Activated CD4-positive, alpha-beta T cell treated with anti-CD3 and anti-CD28 coated beads, Interleukin-2, amount 50 U/mL, for 16 hours (primary cell): ENCODE results near the gene ANXA3.
A peak's percentile ranks its signal among the peaks of the same experiment; 100 is the strongest.
"Not testable (repeated sequence)": the region's sequence is repeated elsewhere in the genome, so short reads cannot be mapped to it uniquely, and the experiment has no call there.

Source experiments
- DNase-seq: peaks from one replicate; pipeline ENCODE4 v3.0.0-alpha.2; 2020

ANXA3 gene

DNA sequence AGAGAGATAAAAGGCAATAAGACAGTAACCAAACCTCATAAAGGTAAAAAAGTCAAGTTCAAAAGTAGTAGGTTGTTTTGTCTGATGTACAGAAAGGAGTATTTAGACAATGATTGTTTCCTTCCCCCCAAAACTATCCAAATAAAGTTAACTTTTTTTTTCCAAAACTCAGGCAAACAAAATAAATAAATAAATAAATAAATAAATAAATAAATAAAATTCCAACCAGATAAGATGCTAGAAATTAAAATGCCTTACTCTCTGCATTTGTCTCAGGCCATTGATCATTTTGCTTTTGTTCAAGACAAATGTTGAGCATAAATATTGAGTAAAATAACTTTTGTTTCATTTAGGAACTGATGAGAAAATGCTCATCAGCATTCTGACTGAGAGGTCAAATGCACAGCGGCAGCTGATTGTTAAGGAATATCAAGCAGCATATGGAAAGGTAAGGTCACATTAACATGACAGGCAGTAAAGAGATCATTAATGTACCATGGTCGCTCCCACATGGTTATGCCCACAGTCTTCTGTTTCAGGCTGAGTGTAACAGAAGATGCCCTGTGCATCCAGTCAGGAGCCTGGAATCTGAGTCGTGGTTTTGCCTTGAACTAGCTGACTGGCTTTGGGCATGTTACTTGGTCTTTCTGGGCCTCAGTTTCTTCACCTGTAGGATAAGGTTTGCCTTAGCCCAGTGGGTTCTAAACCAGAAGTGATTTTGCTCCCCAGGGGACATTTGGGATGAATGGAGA is 27.3 kb downstream of the ANXA3 start:
- no peak for DNase-seq

DNA sequence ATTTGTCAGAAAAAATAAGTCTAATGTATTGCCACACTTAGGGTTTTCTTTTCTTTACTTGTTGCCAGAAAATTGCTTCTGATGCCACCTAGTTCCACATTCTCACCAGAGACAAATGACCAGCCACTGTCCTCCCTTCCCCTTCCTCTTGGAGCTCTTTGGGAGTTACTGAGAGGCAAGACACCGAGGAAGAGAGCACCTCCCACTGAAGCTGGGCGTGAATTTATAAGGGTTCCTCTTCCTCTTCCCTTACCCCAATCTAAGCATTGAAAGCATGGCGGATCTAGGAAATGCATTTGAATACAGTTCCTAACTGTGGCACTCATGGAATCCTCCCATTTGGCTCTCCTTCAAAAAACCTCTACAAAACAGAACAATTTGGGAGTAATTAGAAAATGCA is 30.0 kb downstream of the ANXA3 start:
- DNase-seq: no peak

DNA sequence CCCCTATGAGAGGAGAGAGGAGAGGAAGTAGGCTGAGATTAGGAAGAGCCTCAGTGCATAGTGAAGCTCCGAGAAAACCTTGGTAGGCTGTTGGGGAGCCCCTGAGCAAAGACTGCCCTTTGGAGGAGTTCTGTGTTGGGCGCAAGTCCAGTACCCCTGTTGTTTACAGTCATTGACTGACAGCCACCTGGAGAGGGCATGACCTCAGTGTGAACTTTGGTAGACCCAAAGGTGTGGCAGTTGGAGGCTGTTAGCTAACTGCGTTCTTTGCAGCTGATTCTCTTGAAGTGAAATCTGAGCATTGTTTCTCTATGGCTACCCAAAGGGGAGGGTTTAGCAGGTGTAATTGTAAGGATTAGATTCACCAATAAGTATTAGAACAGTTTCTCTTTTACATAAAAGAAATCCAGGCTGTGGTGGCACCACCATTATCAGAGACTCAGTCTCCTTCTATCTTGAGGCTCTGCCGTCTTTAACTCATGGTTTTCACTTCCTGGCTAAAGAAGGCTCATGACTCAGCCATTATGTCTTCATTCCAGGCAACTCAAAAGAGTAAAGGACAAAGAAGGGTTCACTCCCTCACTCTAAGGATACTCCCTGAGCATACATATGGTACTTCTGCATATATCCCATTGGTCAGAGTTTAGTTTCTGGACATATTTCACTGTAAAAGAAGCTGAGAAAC is 33.4 kb downstream of the ANXA3 start:
- no peak for DNase-seq

DNA sequence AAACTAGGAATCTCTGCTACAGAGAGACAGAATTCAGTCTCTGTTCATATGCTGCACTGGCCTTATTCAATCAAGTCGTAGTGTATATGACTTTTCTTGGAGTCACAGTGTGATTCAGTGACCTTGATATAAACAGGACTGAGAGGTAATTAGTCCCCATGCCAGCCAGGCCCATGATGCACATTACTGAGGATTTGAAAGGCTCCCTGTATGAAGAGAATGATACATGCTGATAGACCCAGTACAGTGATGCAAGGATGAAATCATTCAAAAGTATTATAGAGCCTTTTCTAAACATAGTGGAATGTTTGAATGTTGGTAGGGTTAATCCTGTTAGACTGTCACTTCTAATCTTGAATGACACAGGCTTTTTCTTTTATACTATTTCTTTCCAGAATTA is 34.1 kb downstream of the ANXA3 start:
- no peak for DNase-seq

DNA sequence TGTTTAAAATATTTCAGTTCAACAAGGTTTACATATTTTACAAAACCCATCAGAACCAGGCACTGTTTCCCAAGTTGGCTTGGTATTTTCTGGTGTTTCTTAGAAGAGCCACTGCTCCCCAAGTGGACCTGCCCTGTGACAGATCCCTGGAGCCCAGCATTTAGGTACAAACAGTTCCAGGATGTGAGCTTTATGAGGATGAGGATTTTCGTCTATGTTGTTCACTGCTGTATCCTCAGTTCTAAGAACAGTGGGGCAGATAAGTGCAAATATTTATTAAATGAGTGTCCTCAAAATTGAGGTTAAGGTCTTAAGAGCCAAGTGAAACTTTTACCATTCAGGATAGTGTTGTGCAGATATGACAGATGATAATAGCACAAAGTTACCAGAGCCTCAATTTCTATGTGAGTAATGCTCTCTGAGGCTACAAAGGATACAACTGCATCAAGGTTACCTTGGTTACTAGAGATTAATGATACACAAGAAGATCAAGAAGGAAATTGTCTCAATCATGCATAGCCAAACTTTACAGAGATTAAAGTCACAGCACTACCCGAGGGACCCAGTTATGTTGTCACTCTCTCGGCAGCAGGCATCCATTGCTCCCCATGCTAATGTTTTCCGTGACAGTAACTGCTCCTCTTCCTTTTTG is 37.5 kb downstream of the ANXA3 start:
- DNase-seq: no peak

DNA sequence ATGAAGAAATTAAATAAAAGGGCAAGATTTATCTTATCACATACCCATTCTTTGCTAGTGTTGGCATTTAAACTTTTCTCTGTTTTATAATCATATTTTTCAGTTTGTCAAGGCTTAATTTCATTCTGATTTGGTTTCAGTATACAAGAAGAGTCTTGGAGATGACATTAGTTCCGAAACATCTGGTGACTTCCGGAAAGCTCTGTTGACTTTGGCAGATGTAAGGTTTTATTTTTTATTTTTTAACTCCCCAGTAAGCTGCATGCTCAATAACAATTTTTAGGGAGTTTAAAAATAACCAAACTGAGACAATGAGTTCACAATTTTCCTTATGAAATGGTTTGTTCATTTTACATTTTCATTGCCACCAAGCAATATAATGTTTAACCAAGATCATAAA is 39.8 kb downstream of the ANXA3 start:
- DNase-seq: no peak

DNA sequence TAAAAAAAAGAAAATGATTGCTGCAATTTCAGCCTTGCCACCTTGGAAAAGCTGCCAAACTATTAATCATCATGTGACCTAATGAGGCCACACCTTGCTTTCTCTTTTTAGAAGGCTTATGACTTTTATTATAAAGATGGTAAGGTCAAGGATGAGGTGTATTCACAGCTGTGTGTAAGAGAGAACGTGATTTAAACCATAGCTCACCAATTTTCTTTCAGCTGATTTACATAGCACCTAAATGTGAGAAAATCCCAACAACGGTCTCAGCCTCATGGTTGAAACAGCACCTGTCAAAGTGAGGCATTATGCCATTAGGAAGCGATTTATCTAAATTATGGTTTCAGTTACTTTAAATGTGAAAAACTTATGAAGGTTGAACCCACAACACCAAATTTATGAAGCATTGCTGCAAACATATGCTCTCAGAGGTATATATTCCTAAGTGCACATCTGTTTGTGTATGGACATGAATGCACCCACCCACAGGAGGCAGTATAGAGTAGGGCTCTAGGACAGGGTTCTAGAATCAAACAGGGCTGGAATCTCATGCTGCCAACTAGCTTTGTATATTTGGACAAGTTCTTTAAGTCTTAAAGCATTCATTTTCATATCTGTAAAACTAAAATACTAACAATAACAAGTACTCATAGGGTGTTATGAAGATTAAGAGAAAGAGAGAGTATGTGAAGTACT is 40.7 kb downstream of the ANXA3 start:
- DNase-seq: peak; percentile 21

DNA sequence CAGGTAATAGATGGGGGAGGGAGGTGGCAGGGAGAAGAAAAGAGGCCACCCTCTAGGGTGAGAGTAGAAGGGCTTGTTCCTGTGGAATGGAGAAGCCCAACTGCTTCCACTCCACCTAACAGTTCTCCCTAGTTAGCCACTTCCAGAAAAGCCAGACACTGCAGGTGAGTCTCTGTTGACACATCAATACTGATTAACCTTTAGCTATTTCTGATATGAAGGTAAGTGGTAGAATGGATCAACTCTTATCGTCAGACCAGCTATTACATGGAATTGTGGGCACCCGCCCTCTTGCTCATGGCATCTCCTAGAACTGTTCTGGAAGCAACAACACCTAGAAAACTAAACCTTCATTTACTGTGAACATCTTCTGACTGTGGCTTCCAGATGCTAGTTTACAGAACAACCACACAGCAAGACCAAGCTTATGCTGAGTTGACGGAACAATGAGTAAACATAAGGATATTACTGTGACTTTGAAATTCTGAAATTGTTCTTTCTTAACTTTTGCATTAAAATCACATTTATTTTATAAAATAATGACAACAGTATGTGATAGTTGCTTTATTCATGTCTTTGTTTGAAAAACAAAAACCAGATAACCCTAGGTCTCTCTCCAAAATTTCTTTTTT is 44.7 kb downstream of the ANXA3 start:
- DNase-seq: no peak

DNA sequence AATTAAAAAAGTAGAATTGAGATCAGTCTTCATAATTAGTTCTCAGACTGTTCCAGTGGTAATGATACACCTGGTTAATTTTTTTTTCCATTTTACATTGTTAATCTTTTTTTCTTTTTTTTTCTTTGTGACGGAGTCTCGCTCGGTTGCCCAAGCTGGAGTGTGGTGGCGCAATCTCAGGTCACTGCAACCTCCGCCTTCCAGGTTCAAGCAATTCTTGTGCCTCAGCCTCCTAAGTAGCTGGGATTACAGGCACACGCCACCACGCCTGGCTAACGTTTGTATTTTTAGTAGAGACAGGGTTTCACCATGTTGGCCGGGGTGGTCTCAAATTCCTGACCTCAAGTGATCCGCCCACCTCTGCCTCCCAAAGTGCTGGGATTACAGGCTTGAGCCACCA is 46.9 kb downstream of the ANXA3 start:
- DNase-seq: not testable (repeated sequence)

DNA sequence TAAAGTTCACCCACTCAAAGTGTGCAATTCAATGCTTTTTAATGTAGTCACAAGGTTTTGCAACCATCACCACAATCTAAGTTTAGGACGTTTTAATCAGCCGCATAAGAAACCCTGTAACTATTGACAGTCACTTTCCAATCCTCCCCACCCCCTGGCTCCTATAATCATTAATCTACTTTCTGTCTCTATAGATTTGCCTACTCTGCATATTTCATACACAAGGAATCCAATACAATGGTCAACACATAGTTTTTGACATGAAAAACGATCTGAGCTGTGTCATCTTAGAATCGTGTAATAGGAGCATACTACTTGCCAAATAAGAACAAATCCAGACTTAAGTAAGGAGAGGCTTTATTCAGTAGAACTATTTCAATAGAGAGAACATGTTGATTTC is 47.6 kb downstream of the ANXA3 start:
- no peak for DNase-seq

DNA sequence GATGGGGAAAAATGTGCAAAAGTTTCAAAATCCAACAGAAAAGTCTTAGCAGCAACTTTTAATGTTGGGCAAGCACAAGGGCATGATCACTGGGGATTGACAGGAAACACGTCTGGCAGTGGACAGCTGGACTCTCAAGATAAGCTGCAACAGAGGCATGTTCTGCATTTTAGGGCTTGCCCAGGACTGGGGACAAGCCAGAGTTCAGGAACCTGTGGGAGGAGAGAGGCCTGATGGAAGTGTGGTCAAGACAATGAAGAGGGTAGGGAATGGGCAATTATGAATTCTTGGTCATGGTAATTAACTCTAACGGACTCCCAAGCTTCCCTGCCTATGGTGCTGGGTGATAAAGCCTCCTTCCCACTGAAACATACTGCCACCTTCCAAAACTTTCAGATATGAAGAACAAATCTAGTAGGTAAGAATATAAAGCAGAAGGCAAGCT is 48.4 kb downstream of the ANXA3 start:
- no peak for DNase-seq

DNA sequence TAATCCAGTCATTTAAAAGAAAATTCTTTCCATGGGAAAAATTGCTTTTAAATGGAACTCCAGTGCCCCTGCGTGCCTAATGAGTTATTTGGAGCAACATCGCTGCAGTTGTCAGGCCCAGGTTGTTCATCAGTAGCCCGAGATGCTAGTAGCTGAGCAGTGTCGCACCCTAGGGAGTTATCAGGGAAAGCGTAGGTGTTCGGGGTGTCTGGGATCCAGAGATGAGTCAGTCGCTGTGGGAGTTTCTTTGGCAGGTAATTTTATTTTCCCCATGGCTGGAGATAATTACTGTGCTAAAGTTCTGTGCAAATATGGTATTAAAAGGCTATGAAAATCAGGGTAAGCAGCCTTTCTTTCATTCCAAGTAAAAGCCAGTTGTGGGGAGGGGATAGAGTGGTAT is 49.4 kb downstream of the ANXA3 start:
- no peak for DNase-seq

DNA sequence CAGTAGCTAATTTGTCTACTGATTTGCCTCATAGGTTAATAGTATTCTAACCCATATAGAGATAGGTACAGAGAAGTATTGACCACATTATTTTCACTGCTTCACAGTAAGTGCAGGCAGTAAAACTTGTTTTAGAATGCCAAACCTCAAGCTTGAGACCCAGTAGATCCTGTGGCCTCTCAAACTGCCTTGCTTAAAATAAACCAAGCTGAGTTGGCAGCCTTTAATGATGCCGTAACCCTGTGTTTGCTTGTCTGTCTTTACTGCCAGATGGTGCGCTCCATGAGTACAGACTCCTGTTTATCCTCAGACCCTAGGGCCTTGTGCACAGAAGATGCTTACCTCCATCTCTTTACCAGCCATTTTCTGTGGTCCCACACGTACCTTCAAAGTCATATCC is 50.8 kb downstream of the ANXA3 start:
- no peak for DNase-seq

DNA sequence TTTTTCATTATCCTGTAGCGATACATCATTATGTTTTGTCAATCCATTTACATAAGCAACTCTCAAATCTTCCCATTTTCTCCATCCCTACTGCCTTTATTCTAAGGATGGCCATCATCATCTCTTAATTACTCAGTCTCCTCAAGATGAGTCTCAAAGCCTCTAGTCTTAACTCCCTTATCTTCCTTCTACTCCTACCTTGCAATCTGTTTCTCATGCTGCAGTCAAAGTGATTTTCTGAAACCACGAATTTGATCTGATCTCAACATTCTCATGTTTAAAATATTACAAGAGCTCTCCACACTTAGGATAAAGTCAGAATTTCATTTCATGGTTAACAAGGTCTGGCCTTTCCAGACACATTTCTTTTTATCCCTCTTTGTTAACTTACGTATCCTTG is 51.8 kb downstream of the ANXA3 start:
- no peak for DNase-seq

DNA sequence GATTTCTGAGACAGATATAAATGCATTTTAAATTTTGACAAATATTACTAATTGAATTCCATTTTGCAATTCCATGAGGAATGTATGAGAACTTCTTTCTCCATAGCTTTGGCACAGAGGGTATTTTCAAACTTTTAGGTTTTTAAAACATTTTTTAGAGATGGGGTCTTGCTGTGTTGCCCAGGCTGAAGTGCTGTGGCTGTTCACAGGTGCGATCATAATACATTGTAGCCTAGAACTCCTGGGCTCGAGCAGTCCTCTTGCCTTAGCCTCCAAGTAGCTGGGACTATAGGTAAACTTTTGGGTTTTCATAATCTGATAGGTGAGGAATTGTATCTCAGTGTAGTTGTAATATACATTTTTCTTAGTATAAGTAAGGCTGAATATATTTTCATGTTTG is 53.4 kb downstream of the ANXA3 start:
- DNase-seq: no peak

DNA sequence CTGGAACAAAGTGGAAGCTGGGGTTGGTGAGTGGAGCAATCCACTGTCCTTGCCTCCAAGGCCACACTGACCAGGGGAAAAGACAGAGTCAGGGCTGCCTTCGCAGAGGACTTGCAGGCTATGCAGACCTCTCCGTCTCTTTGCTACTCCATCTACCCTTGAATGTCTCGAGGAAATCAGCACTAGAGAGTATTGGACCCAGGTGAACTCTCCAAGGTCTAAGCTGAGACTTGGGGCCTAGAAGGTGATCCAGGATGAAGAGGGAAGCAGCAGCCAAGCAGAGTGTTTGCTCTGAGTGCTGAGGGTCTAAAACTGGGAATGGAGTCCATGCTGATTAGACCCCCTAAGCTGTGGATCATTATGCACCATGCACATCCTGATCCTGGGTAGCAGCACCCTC is 54.5 kb downstream of the ANXA3 start:
- DNase-seq: no peak

DNA sequence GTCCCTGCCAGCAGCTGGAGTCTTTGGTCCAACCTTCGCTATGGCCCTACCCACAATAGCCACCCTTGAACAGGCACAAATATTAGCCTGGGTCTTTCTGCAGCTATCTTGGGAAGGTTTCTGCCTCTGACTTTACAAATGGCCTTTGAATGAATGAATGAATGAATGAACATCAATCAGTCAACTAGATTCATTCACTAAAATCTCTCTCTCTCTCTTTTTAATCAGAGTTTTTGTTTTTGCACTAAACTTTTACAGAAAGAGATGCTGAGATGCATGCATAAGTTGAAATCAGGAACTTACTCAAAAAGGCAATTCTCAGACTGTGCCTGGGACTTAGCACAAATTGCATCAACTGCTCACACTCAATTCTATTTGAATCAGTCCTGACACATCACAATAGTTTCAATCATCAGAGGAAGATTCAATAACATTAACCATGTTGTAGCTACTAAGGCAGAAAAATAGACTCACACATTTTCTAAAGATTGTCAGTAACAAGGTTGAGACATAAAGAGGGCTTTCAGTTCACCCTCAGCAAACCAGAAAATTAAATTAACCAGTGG is 55.0 kb downstream of the ANXA3 start:
- DNase-seq: no peak

DNA sequence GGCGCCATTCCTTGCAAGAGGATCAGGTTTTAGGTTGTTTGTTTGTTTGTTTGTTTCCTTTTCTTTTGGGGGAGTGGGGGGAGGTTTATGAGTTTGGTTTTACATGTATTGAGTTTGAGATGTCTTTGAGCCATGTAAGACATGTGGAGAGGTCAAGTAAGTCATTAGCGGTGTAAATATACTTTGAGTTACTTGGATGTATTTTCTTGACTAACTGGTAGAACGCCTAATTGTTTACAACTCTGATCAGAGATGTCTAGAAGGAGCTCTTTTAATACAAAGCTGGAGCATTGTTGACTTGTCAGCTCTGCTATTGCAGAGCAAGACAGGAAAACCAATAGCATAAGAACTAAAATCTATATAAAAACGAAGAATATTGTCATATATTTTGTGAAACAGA is 57.1 kb downstream of the ANXA3 start:
- no peak for DNase-seq

DNA sequence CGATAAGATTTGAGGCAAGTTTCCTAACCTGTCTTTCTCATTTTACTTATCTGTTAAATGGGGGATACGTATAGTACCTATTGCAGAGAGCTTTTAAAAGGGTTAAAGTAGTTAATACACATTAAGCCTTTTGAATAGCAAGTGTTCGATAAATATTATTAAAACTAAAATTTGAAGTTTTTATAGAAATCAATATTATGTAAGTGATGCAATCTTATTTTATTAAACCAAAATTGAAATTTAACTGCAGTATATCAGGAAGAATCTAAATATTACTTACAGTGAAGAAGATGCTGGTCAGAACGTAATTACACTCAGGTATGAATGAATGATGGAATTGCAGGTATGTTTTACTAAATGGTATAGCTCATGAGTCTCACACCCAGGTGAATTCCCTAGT is 58.0 kb downstream of the ANXA3 start:
- no peak for DNase-seq

DNA sequence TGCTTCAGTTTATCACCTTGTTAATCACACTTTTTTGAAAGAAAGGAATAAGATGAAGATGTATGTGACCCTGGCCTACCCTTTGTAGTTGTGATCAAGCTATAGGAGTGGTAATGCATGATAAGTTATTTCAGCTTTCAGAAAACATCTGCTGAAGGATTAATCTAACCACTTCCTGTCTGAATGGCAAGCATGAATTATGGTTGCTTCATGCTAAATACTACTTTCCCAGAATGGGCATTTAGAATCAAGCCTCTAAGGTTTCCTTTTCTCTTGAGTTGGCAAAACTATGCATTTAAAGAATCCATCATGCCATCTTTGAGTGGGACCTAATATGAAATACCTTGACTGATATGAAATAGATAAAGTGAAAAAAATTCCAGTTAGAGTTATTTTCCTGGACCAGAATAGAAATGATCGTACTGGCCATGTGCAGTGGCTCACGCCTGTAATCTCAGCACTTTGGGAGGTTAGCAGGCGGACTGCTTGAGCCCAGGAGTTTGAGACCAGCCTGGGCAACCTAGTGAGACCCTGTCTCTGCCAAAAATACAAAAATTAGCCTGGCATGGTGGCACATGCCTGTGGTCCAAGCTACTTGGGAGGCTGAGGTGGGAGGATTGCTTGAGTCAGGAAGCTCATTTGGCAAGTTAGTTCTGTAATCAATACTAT is 59.1 kb downstream of the ANXA3 start:
- DNase-seq: no peak

DNA sequence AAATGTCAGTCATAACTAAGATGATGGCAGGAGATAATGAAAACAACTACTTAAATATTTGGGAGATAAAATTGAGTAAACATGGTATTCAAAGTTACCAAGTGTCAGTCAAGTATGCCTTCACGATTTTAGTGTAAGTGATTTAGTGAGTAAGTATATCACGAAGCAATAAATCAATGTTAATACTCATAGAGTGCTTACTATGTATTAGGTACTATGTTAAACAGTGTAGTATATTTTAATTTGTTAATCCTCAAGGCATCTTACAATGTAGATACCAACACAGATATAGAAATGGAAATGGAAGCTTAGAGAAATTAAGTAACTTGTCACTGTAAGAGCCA is 59.6 kb downstream of the ANXA3 start:
- DNase-seq: no peak
